ENCODE measurements around the gene PHETA1.

The PHETA1 gene

GRCh38 chr12:111328138-111328537 is 40.8 kb downstream of the PHETA1 start:
- Histone ChIP-seq H3K27me3 (ENCODE audit: low read depth, low read length) (peaks cover 12% of the 10 kb centered on the region), H3K4me3 (ENCODE audit: low read length) (no peak overlapping the region), H3K9me3 (ENCODE audit: insufficient read depth, low read length) (no peaks in the 10 kb centered on the region), H3K4me2 (ENCODE audit: low read length) (no peak overlapping the region), H3K9ac (ENCODE audit: low read length) (no peak overlapping the region), H3K27ac (ENCODE audit: low read length) (no peak overlapping the region), H4K20me1 (ENCODE audit: insufficient read depth, low read length) (no peaks in the 10 kb centered on the region), H3K79me2 (ENCODE audit: low read length) (no peaks in the 10 kb centered on the region), H3K36me3 (replicated peaks; ENCODE audit: low read depth, low read length) (no peaks in the 10 kb centered on the region), H2AFZ (ENCODE audit: low read depth, low read length) (no peak overlapping the region), H3K4me1 (ENCODE audit: low read length) (no peaks in the 10 kb centered on the region)
- no peak for TF ChIP-seq CTCF (IDR thresholded peaks at IDR 0.05; ENCODE audit: low read depth, low read length)
- no peak for TF ChIP-seq EZH2phosphoT487 (IDR thresholded peaks at IDR 0.05; ENCODE audit: low read depth)

- no peak overlapping the region for H3K9ac ChIP-seq (ENCODE audit: low read length)
- H2AFZ ChIP-seq (ENCODE audit: low read depth, low read length), result no peak overlapping the region
- peaks cover 5% of the 10 kb centered on the region for H3K27me3 ChIP-seq (ENCODE audit: low read depth, low read length)
- H4K20me1 ChIP-seq (ENCODE audit: insufficient read depth, low read length), result no peaks in the 10 kb centered on the region
- no peak overlapping the region for H3K4me3 ChIP-seq (ENCODE audit: low read length)
- H3K4me2 ChIP-seq (ENCODE audit: low read length), result no peak overlapping the region
- no peaks in the 10 kb centered on the region for H3K36me3 ChIP-seq (replicated peaks; ENCODE audit: low read depth, low read length)
- H3K4me1 ChIP-seq (ENCODE audit: low read length), result no peaks in the 10 kb centered on the region
- no peak for TF ChIP-seq CTCF (IDR thresholded peaks at IDR 0.05; ENCODE audit: low read depth, low read length)
- no peak for TF ChIP-seq EZH2phosphoT487 (IDR thresholded peaks at IDR 0.05; ENCODE audit: low read depth)
- H3K9me3 ChIP-seq (ENCODE audit: insufficient read depth, low read length), result no peaks in the 10 kb centered on the region
- H3K79me2 ChIP-seq (ENCODE audit: low read length), result no peaks in the 10 kb centered on the region
- no peak overlapping the region for H3K27ac ChIP-seq (ENCODE audit: low read length)
Observed at GRCh38 chr12:111327474-111327873, 41.4 kb downstream of the PHETA1 start.

- H3K36me3 ChIP-seq (replicated peaks; ENCODE audit: low read depth, low read length), result no peaks in the 10 kb centered on the region
- H3K9me3 ChIP-seq (ENCODE audit: insufficient read depth, low read length), result no peaks in the 10 kb centered on the region
- no peak overlapping the region for H3K9ac ChIP-seq (ENCODE audit: low read length)
- H3K79me2 ChIP-seq (ENCODE audit: low read length), result no peaks in the 10 kb centered on the region
- H3K4me3 ChIP-seq (ENCODE audit: low read length), result no peak overlapping the region
- H4K20me1 ChIP-seq (ENCODE audit: insufficient read depth, low read length), result no peaks in the 10 kb centered on the region
- H2AFZ ChIP-seq (ENCODE audit: low read depth, low read length), result no peak overlapping the region
- H3K4me2 ChIP-seq (ENCODE audit: low read length), result no peak overlapping the region
- H3K4me1 ChIP-seq (ENCODE audit: low read length), result no peaks in the 10 kb centered on the region
- TF ChIP-seq EZH2phosphoT487 (IDR thresholded peaks at IDR 0.05; ENCODE audit: low read depth), result no peak
- no peak for TF ChIP-seq CTCF (IDR thresholded peaks at IDR 0.05; ENCODE audit: low read depth, low read length)
- H3K27ac ChIP-seq (ENCODE audit: low read length), result no peak overlapping the region
- H3K27me3 ChIP-seq (ENCODE audit: low read depth, low read length), result no peaks in the 10 kb centered on the region
Observed at GRCh38 chr12:111322336-111323250, 46.3 kb downstream of the PHETA1 start.

GRCh38 chr12:111321317-111321716 is 47.6 kb downstream of the PHETA1 start:
- Histone ChIP-seq H3K27ac (ENCODE audit: low read length) (no peak overlapping the region), H3K4me3 (ENCODE audit: low read length) (no peak overlapping the region), H3K27me3 (ENCODE audit: low read depth, low read length) (no peaks in the 10 kb centered on the region), H3K9ac (ENCODE audit: low read length) (no peak overlapping the region), H3K4me1 (ENCODE audit: low read length) (no peaks in the 10 kb centered on the region), H3K9me3 (ENCODE audit: insufficient read depth, low read length) (no peaks in the 10 kb centered on the region), H3K4me2 (ENCODE audit: low read length) (no peak overlapping the region), H2AFZ (ENCODE audit: low read depth, low read length) (no peak overlapping the region), H3K79me2 (ENCODE audit: low read length) (no peaks in the 10 kb centered on the region), H4K20me1 (ENCODE audit: insufficient read depth, low read length) (no peaks in the 10 kb centered on the region), H3K36me3 (replicated peaks; ENCODE audit: low read depth, low read length) (no peaks in the 10 kb centered on the region)
- no peak for TF ChIP-seq CTCF (IDR thresholded peaks at IDR 0.05; ENCODE audit: low read depth, low read length)
